Measurements from ENCODE around the gene RGS7BP. TPM values are rescaled to one million over a fixed set of nuclear protein-coding genes. Genes with fewer than 3 reads are reported as not detected.

The RGS7BP gene
- total RNA-seq, 1 experiment from 2014 or later: 5.1 TPM

DNA sequence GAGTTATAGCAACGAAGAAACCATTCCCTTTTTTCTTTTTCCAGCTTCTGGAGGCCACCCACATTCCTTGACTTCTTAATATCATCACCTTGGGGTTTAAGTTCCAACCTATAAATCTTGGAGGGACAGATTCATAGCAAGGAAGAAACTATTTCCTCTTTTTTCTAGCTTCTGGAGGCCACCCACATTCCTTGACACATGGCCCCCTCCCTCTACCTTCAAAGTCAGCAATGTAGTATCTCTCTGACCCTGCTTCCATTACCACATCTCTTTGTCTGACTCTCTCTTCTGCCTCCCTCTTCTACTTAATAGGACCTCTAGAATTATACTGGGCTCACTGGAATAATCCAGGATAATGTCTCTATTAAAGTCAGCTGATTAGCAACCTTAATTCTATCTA is 149.8 kb downstream of the RGS7BP start:
- H3K27ac Mint-ChIP-seq: no peak overlapping the region
- no peak for DNase-seq (ENCODE audit: low spot score)
- no peaks in the 10 kb centered on the region for H3K4me1 Mint-ChIP-seq
- ChIA-PET POLR2A (no interaction called here), CTCF (no interaction called here)
- no peaks in the 10 kb centered on the region; the same call in 1 of the 2 replicates for H3K27me3 Mint-ChIP-seq (ENCODE audit: low read depth)
- ATAC-seq: no peak
- TF ChIP-seq TEAD4 (CRISPR knock-in tag; IDR thresholded peaks at IDR 0.05) (no peak), NFATC4 (CRISPR knock-in tag; IDR thresholded peaks at IDR 0.05) (no peak), ZNF396 (CRISPR knock-in tag; IDR thresholded peaks at IDR 0.05; ENCODE audit: borderline replicate concordance) (no peak), CBFB (CRISPR knock-in tag; IDR thresholded peaks at IDR 0.05; ENCODE audit: low read depth) (no peak)
- TF ChIP-seq, protein P1, sequence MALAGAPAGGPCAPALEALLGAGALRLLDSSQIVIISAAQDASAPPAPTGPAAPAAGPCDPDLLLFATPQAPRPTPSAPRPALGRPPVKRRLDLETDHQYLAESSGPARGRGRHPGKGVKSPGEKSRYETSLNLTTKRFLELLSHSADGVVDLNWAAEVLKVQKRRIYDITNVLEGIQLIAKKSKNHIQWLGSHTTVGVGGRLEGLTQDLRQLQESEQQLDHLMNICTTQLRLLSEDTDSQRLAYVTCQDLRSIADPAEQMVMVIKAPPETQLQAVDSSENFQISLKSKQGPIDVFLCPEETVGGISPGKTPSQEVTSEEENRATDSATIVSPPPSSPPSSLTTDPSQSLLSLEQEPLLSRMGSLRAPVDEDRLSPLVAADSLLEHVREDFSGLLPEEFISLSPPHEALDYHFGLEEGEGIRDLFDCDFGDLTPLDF (CRISPR knock-in tag; IDR thresholded peaks at IDR 0.05): no peak
- TF ChIP-seq, protein P2, sequence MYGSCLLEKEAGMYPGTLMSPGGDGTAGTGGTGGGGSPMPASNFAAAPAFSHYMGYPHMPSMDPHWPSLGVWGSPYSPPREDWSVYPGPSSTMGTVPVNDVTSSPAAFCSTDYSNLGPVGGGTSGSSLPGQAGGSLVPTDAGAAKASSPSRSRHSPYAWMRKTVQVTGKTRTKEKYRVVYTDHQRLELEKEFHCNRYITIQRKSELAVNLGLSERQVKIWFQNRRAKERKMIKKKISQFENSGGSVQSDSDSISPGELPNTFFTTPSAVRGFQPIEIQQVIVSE (CRISPR knock-in tag; IDR thresholded peaks at IDR 0.05; ENCODE audit: borderline replicate concordance): no peak
- peaks cover 20% of the 10 kb centered on the region for H3K36me3 Mint-ChIP-seq
- peaks cover 35% of the 10 kb centered on the region for H3K9me3 Mint-ChIP-seq
- H3K4me3 Mint-ChIP-seq: no peak overlapping the region

DNA sequence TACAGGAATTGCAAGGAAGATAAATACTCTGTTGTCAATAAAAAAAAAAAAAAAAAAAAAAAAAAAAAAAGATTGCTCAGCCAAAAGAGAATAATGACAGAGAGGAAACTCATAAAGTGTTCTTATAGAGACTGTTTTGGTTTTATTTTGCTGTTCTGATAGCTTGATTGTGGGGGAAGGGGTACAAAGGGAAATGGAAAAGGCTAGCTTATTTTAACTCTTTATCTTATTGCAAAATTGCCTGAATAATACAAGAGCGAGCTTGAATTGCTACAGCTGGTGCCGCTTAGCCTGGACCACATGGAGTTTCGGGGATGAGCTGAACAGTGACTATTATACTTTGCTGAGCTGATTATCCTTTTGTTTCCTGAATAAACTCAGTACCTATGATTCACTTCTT is 153.5 kb downstream of the RGS7BP start:
- TF ChIP-seq GABPB1 (CRISPR knock-in tag; IDR thresholded peaks at IDR 0.05) (no peak), ZBTB21 (CRISPR knock-in tag; IDR thresholded peaks at IDR 0.05; ENCODE audit: borderline replicate concordance) (no peak), TEAD4 (CRISPR knock-in tag; IDR thresholded peaks at IDR 0.05) (no peak), ELF4 (CRISPR knock-in tag; IDR thresholded peaks at IDR 0.05; ENCODE audit: low read depth) (no peak), ZNF423 (CRISPR knock-in tag; IDR thresholded peaks at IDR 0.05) (no peak), JUN (CRISPR knock-in tag; IDR thresholded peaks at IDR 0.05) (no peak), NFATC4 (CRISPR knock-in tag; IDR thresholded peaks at IDR 0.05) (no peak), ZNF416 (CRISPR knock-in tag; IDR thresholded peaks at IDR 0.05) (no peak), NR3C1 (CRISPR knock-in tag; conservative IDR thresholded peaks at IDR 0.05; ENCODE audit: low read depth) (no peak), CREB1 (CRISPR knock-in tag; IDR thresholded peaks at IDR 0.05) (no peak), FOXK1 (CRISPR knock-in tag; IDR thresholded peaks at IDR 0.05) (no peak), OVOL2 (CRISPR knock-in tag; IDR thresholded peaks at IDR 0.05; ENCODE audit: borderline replicate concordance) (no peak)
- TF ChIP-seq, protein P3, sequence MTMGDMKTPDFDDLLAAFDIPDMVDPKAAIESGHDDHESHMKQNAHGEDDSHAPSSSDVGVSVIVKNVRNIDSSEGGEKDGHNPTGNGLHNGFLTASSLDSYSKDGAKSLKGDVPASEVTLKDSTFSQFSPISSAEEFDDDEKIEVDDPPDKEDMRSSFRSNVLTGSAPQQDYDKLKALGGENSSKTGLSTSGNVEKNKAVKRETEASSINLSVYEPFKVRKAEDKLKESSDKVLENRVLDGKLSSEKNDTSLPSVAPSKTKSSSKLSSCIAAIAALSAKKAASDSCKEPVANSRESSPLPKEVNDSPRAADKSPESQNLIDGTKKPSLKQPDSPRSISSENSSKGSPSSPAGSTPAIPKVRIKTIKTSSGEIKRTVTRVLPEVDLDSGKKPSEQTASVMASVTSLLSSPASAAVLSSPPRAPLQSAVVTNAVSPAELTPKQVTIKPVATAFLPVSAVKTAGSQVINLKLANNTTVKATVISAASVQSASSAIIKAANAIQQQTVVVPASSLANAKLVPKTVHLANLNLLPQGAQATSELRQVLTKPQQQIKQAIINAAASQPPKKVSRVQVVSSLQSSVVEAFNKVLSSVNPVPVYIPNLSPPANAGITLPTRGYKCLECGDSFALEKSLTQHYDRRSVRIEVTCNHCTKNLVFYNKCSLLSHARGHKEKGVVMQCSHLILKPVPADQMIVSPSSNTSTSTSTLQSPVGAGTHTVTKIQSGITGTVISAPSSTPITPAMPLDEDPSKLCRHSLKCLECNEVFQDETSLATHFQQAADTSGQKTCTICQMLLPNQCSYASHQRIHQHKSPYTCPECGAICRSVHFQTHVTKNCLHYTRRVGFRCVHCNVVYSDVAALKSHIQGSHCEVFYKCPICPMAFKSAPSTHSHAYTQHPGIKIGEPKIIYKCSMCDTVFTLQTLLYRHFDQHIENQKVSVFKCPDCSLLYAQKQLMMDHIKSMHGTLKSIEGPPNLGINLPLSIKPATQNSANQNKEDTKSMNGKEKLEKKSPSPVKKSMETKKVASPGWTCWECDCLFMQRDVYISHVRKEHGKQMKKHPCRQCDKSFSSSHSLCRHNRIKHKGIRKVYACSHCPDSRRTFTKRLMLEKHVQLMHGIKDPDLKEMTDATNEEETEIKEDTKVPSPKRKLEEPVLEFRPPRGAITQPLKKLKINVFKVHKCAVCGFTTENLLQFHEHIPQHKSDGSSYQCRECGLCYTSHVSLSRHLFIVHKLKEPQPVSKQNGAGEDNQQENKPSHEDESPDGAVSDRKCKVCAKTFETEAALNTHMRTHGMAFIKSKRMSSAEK (CRISPR knock-in tag; IDR thresholded peaks at IDR 0.05; ENCODE audit: borderline replicate concordance): no peak
- POLR2A ChIA-PET: no interaction called here
- Mint-ChIP-seq H3K9me3 (peaks cover 15% of the 10 kb centered on the region), H3K4me1 (peaks cover 3% of the 10 kb centered on the region), H3K36me3 (peaks cover 11% of the 10 kb centered on the region), H3K27me3 (ENCODE audit: low read depth) (no peaks in the 10 kb centered on the region; the same call in 1 of the 2 replicates), H3K4me3 (no peak overlapping the region), H3K27ac (no peak overlapping the region; the same call in 1 of the 2 replicates)
- DNase-seq (ENCODE audit: low spot score) (no peak), ATAC-seq (no peak)
- CTCF ChIA-PET: interaction anchor here (1.1 to 1.5 kb wide), 4 partner anchors 13 to 47 kb away, joined by 3 to 6 read pairs (median 4); no protein-coding TSS in a partner anchor

Other genes starting within 250 kb of the RGS7BP start
- 11.1 to 15.2 TPM (median 14.8 TPM) in 3 replicates for gene SHISAL2B, start 184.5 kb downstream of the RGS7BP start, total RNA-seq (2021)

Data from WTC11 (cell line).